Gastroesophageal sphincter (tissue), 3 donors: Measurements from ENCODE around the gene FAM9C.

ENCODE experiments used
- EP300 ChIP-seq: sonication (generic); formaldehyde crosslinking; IDR thresholded peaks from one replicate; pipeline ENCODE4 v1.6.1; 2017; ENCODE audit warnings: antibody characterized with exemption, mild to moderate bottlenecking
- POLR2A ChIP-seq, 2 donors: fragments of 450-650 bp; IDR thresholded peaks; one replicate each; pipeline ENCODE4 v1.6.1; 2017; ENCODE audit warnings: antibody characterized with exemption in 2 of 2, mild to moderate bottlenecking in 2 of 2, moderate library complexity in 1 of 2
- POLR2AphosphoS5 ChIP-seq: sonication (generic); formaldehyde crosslinking; IDR thresholded peaks from one replicate; pipeline ENCODE4 v1.6.1; 2017; ENCODE audit warnings: antibody characterized with exemption
- TF ChIP-seq, protein P1 (sequence below), 4 experiments: fragments of 200-600 bp in 2 of 4; fragments of 450-650 bp in 2 of 4; sonication (generic) in 1 of 4; IDR thresholded peaks; one replicate each; pipeline ENCODE4 v1.5.1; 2017 to 2019; ENCODE audit warnings: antibody characterized with exemption in 4 of 4, mild to moderate bottlenecking in 2 of 4, moderate library complexity in 2 of 4

DNA sequence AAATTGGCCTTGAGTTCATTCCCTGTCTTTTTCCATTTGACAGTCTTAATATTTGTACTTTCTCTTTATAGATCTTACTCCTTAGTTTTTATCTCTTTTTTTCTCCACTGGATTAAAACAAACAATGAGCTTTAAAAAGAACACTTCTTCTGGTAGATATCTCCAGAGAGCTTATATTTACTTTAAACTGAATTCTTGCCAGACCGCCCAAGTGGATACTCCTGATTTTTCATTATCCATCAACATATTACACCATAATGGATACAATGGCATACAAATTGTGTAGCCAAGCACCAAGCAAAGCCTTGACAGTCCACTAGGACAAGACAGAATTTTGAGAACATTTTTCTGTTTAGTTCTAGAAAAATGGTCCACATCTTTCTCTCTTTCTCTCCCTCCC, 50.6 kb downstream of the FAM9C start:
- TF ChIP-seq, protein P1, sequence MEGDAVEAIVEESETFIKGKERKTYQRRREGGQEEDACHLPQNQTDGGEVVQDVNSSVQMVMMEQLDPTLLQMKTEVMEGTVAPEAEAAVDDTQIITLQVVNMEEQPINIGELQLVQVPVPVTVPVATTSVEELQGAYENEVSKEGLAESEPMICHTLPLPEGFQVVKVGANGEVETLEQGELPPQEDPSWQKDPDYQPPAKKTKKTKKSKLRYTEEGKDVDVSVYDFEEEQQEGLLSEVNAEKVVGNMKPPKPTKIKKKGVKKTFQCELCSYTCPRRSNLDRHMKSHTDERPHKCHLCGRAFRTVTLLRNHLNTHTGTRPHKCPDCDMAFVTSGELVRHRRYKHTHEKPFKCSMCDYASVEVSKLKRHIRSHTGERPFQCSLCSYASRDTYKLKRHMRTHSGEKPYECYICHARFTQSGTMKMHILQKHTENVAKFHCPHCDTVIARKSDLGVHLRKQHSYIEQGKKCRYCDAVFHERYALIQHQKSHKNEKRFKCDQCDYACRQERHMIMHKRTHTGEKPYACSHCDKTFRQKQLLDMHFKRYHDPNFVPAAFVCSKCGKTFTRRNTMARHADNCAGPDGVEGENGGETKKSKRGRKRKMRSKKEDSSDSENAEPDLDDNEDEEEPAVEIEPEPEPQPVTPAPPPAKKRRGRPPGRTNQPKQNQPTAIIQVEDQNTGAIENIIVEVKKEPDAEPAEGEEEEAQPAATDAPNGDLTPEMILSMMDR (IDR thresholded peaks at IDR 0.05): no peak
- no peak for TF ChIP-seq POLR2AphosphoS5
- TF ChIP-seq POLR2A (IDR thresholded peaks at IDR 0.05): no peak
- no peak for TF ChIP-seq EP300
